Neural cell (in vitro differentiated cells): Measurements from ENCODE around the gene PLEKHF1. TPM values are rescaled to one million over a fixed set of nuclear protein-coding genes. Genes with fewer than 3 reads are reported as not detected.

ENCODE experiments used
- H2AFZ ChIP-seq: fragments of 200-600, 300-800 bp; sonication (generic), shearing (Covaris generic); 2 replicates; pipeline ENCODE4 v1.6.0; 2014; ENCODE audit warnings: low read depth, mild to moderate bottlenecking, antibody characterized with exemption, low read length, moderate library complexity
- H3F3A ChIP-seq: fragments of 200-600 bp; shearing (Covaris generic); 2 replicates; pipeline ENCODE4 v1.6.1; 2016; ENCODE audit warnings: mild to moderate bottlenecking, moderate library complexity, mixed read lengths, antibody characterized with exemption, low read length; ENCODE audit not compliant: insufficient read depth, poor library complexity, severe bottlenecking
- H3K27ac ChIP-seq: fragments of 200-600, 300-800 bp; sonication (generic), shearing (Covaris generic); 2 replicates; pipeline ENCODE4 v1.5.1; 2014; ENCODE audit warnings: mild to moderate bottlenecking, low read length, moderate library complexity
- H3K27me3 ChIP-seq: fragments of 300-800, 200-600 bp; sonication (generic), shearing (Covaris generic); 2 replicates; pipeline ENCODE4 v1.6.0; 2014; ENCODE audit warnings: mild to moderate bottlenecking, low read depth, low read length, moderate library complexity; ENCODE audit not compliant: insufficient read depth
- H3K36me3 ChIP-seq: fragments of 300-800, 200-600 bp; sonication (generic), shearing (Covaris generic); 2 replicates; pipeline ENCODE4 v1.5.1; 2014; ENCODE audit warnings: mild to moderate bottlenecking, antibody characterized with exemption, low read length, moderate library complexity; ENCODE audit not compliant: insufficient read depth
- H3K4me2 ChIP-seq: fragments of 300-800, 200-600 bp; sonication (generic), shearing (Covaris generic); 2 replicates; pipeline ENCODE4 v1.6.0; 2014; ENCODE audit warnings: mild to moderate bottlenecking, low read length
- H3K4me3 ChIP-seq: fragments of 300-800, 200-600 bp; sonication (generic), shearing (Covaris generic); 2 replicates; pipeline ENCODE4 v1.5.1; 2014; ENCODE audit warnings: mild to moderate bottlenecking, low read length, moderate library complexity
- H3K79me2 ChIP-seq: fragments of 200-600 bp; shearing (Covaris generic); replicated peaks from 2 replicates; pipeline ENCODE4 v1.6.0; 2014; ENCODE audit warnings: mild to moderate bottlenecking, low read length, moderate library complexity; ENCODE audit not compliant: insufficient read depth
- H3K9ac ChIP-seq: fragments of 300-800, 200-600 bp; sonication (generic), shearing (Covaris generic); 2 replicates; pipeline ENCODE4 v1.6.1; 2016; ENCODE audit warnings: mild to moderate bottlenecking, low read length, mixed read lengths
- H3K9me2 ChIP-seq: fragments of 200-600 bp; shearing (Covaris generic); 2 replicates; pipeline ENCODE4 v1.6.1; 2016; ENCODE audit warnings: mild to moderate bottlenecking, low read length, mixed read lengths; ENCODE audit not compliant: insufficient read depth
- H3K9me3 ChIP-seq: fragments of 200-600, 300-800 bp; sonication (generic), shearing (Covaris generic); 2 replicates; pipeline ENCODE4 v1.6.1; 2016; ENCODE audit warnings: mild to moderate bottlenecking, mixed run types, low read length, moderate library complexity, mixed read lengths
- H4K20me1 ChIP-seq: fragments of 200-600 bp; shearing (Covaris generic); 2 replicates; pipeline ENCODE4 v1.6.1; 2016; ENCODE audit warnings: mild to moderate bottlenecking, mixed run types; ENCODE audit not compliant: insufficient read depth
- EP300 ChIP-seq: fragments of 450-650 bp; conservative IDR thresholded peaks from 2 replicates; pipeline ENCODE4 v1.6.1; 2014; ENCODE audit warnings: antibody characterized with exemption, mild to moderate bottlenecking, moderate library complexity; ENCODE audit not compliant: poor library complexity, severe bottlenecking
- EZH2 ChIP-seq: fragments of 200-600, 300-800 bp; shearing (Covaris generic), sonication (generic); IDR thresholded peaks from 2 replicates; pipeline ENCODE4 v1.6.1; 2014; ENCODE audit warnings: antibody characterized with exemption, low read length, borderline replicate concordance, mild to moderate bottlenecking; ENCODE audit not compliant: insufficient read depth, poor library complexity, severe bottlenecking
- POLR2AphosphoS5 ChIP-seq: IDR thresholded peaks from 2 replicates; pipeline ENCODE4 v1.6.1; 2012
- RAD21 ChIP-seq: fragments of 450-650 bp; conservative IDR thresholded peaks from 2 replicates; pipeline ENCODE4 v1.6.1; 2014; ENCODE audit warnings: antibody characterized with exemption, mild to moderate bottlenecking, moderate library complexity
- SMC3 ChIP-seq: fragments of 450-650 bp; conservative IDR thresholded peaks from 2 replicates; pipeline ENCODE4 v1.6.1; 2014; ENCODE audit warnings: antibody characterized with exemption, mild to moderate bottlenecking, moderate library complexity; ENCODE audit not compliant: poor library complexity
- TAF1 ChIP-seq: IDR thresholded peaks from 2 replicates; pipeline ENCODE4 v1.6.1; 2012; ENCODE audit warnings: low read depth
- polyA plus RNA-seq: library from polyadenylated mRNA; depleted of rRNA; stranded (reverse); fragments of >200 nt; gene quantifications from 2 replicates; pipeline ENCODE4 v1.2.3, GENCODE V29; 2014
- TF ChIP-seq, protein P1 (sequence below): IDR thresholded peaks from 2 replicates; pipeline ENCODE4 v1.6.1; 2012; ENCODE audit warnings: borderline replicate concordance
- TF ChIP-seq, protein P2 (sequence below): fragments of 450-650 bp; IDR thresholded peaks from 2 replicates; pipeline ENCODE4 v1.5.1; 2014; ENCODE audit warnings: antibody characterized with exemption, mild to moderate bottlenecking, moderate library complexity; ENCODE audit not compliant: poor library complexity, severe bottlenecking

Gene PLEKHF1
- polyA plus RNA-seq, 1 donor from 2014 or later = not detected

DNA sequence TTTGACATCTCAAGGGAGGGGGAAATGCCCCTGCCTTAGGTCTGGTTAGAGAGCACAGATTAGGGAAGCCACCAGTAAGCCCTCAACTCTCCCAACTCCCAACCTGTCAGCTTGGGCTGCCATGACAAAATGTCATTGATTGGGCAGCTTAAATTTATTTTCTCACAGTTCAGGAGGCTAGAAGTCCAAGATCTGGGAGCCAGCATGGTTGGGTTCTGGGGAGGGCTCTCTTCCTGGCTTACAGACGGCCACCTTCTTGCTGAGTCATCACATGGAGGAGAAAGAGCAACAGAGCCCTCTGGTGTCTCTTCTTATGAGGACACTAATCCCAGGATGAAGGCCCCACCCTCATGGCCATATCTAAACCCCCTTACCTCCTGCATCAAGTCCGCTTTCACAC, 25.6 kb downstream of the PLEKHF1 start:
- Histone ChIP-seq H3K4me3 (no peak overlapping the region), H3K9ac (no peak overlapping the region), H3K9me3 (no peaks in the 10 kb centered on the region), H4K20me1 (no peaks in the 10 kb centered on the region), H3K36me3 (no peaks in the 10 kb centered on the region), H2AFZ (no peak overlapping the region), H3K27ac (no peak overlapping the region), H3K4me2 (no peak overlapping the region), H3F3A (no peaks in the 10 kb centered on the region), H3K9me2 (no peaks in the 10 kb centered on the region), H3K79me2 (no peaks in the 10 kb centered on the region), H3K27me3 (no peaks in the 10 kb centered on the region)
- TF ChIP-seq SMC3 = no peak
- TF ChIP-seq EP300 = no peak
- no peak for TF ChIP-seq TAF1
- TF ChIP-seq EZH2 = no peak
- TF ChIP-seq, protein P1, sequence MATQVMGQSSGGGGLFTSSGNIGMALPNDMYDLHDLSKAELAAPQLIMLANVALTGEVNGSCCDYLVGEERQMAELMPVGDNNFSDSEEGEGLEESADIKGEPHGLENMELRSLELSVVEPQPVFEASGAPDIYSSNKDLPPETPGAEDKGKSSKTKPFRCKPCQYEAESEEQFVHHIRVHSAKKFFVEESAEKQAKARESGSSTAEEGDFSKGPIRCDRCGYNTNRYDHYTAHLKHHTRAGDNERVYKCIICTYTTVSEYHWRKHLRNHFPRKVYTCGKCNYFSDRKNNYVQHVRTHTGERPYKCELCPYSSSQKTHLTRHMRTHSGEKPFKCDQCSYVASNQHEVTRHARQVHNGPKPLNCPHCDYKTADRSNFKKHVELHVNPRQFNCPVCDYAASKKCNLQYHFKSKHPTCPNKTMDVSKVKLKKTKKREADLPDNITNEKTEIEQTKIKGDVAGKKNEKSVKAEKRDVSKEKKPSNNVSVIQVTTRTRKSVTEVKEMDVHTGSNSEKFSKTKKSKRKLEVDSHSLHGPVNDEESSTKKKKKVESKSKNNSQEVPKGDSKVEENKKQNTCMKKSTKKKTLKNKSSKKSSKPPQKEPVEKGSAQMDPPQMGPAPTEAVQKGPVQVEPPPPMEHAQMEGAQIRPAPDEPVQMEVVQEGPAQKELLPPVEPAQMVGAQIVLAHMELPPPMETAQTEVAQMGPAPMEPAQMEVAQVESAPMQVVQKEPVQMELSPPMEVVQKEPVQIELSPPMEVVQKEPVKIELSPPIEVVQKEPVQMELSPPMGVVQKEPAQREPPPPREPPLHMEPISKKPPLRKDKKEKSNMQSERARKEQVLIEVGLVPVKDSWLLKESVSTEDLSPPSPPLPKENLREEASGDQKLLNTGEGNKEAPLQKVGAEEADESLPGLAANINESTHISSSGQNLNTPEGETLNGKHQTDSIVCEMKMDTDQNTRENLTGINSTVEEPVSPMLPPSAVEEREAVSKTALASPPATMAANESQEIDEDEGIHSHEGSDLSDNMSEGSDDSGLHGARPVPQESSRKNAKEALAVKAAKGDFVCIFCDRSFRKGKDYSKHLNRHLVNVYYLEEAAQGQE = no peak
- TF ChIP-seq POLR2AphosphoS5 = no peak

DNA sequence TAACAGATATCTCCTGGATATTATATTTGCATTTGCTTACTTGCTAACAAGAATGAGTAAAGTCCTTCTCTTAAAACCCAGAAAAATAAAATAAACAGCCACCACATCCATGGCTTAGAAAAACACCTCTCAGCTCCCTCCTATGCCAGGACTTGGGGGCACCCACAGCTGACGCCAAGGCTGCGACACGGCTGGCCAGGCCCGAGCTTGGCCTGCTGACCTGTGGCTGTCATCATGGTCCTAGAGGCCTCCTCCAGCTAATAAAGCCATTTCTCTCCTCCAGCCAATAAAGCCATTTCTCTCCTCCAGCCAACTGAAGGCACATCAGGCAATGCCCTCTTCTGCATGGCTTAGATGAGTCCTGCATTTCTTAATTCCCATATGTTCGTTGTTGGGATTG, 28.9 kb downstream of the PLEKHF1 start:
- H4K20me1 ChIP-seq = no peaks in the 10 kb centered on the region
- H3K27ac ChIP-seq = no peak overlapping the region
- H3K27me3 ChIP-seq = no peaks in the 10 kb centered on the region
- H3K9me2 ChIP-seq = no peaks in the 10 kb centered on the region
- TF ChIP-seq, protein P2, sequence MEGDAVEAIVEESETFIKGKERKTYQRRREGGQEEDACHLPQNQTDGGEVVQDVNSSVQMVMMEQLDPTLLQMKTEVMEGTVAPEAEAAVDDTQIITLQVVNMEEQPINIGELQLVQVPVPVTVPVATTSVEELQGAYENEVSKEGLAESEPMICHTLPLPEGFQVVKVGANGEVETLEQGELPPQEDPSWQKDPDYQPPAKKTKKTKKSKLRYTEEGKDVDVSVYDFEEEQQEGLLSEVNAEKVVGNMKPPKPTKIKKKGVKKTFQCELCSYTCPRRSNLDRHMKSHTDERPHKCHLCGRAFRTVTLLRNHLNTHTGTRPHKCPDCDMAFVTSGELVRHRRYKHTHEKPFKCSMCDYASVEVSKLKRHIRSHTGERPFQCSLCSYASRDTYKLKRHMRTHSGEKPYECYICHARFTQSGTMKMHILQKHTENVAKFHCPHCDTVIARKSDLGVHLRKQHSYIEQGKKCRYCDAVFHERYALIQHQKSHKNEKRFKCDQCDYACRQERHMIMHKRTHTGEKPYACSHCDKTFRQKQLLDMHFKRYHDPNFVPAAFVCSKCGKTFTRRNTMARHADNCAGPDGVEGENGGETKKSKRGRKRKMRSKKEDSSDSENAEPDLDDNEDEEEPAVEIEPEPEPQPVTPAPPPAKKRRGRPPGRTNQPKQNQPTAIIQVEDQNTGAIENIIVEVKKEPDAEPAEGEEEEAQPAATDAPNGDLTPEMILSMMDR = no peak
- TF ChIP-seq POLR2AphosphoS5 = no peak
- TF ChIP-seq EP300 = no peak
- TF ChIP-seq, protein P1 = no peak
- no peak for TF ChIP-seq RAD21
- H2AFZ ChIP-seq = no peak overlapping the region
- no peaks in the 10 kb centered on the region for H3K9me3 ChIP-seq
- H3F3A ChIP-seq = no peaks in the 10 kb centered on the region
- no peaks in the 10 kb centered on the region for H3K79me2 ChIP-seq
- H3K9ac ChIP-seq = no peak overlapping the region
- H3K4me2 ChIP-seq = no peak overlapping the region
- H3K36me3 ChIP-seq = no peaks in the 10 kb centered on the region
- no peak overlapping the region for H3K4me3 ChIP-seq
